Thyroid gland (tissue), 4 donors: ENCODE measurements around the gene NAV3. TPM values are rescaled to one million over a fixed set of nuclear protein-coding genes. Genes with fewer than 3 reads are reported as not detected.

Source experiments
- DNase-seq, 2 donors: peaks; one replicate each; pipeline ENCODE4 v3.0.0-alpha.2; 2019
- H3K27ac ChIP-seq, 3 donors: fragments of 200-600 bp; sonication (generic); 1 replicate in 2 of 3; 2 replicates in 1 of 3; pipeline ENCODE4 v1.5.1; 2016 to 2019; ENCODE audit warnings: mild to moderate bottlenecking in 1 of 3, moderate library complexity in 1 of 3
- H3K27me3 ChIP-seq: fragments of 200-600 bp; sonication (generic); one replicate; pipeline ENCODE4 v1.5.1; 2019
- H3K36me3 ChIP-seq, 2 donors: fragments of 200-600 bp; sonication (generic); one replicate each; pipeline ENCODE4 v1.5.1; 2016 to 2019
- H3K4me1 ChIP-seq, 2 donors: fragments of 200-600 bp; sonication (generic); one replicate each; pipeline ENCODE4 v1.5.1; 2017 to 2019
- H3K4me3 ChIP-seq, 3 donors: fragments of 200-600 bp; sonication (generic); replicated peaks in 1 of 3; 1 replicate in 2 of 3; 2 replicates in 1 of 3; pipeline ENCODE4 v1.5.1; 2016; ENCODE audit warnings: mild to moderate bottlenecking in 1 of 3
- H3K9me3 ChIP-seq: fragments of 200-600 bp; sonication (generic); one replicate; pipeline ENCODE4 v1.5.1; 2017
- POLR2A ChIP-seq, 2 donors: fragments of 450-650 bp; IDR thresholded peaks; one replicate each; pipeline ENCODE4 v1.6.1; 2017; ENCODE audit warnings: antibody characterized with exemption in 2 of 2, mild to moderate bottlenecking in 2 of 2, moderate library complexity in 1 of 2
- WGBS, 2 donors: methylation state at CpG; one replicate each; pipeline ENCODE4 v1.1.5; 2017; 5-methylcytosine and 5-hydroxymethylcytosine counted together
- intact Hi-C: fragments of 100-400 bp; cut with DNase I; formaldehyde crosslinking; loops from one replicate; pipeline ENCODE4 v1.15.1; 2023
- total RNA-seq, 4 donors: library from RNA; depleted of rRNA; stranded (reverse); fragments of >200 nt; gene quantifications; one replicate each; pipeline ENCODE4 v1.2.3, GENCODE V29; 2016
- TF ChIP-seq, protein P1 (sequence below), 6 experiments: fragments of 200-600 bp in 3 of 6; fragments of 450-650 bp in 3 of 6; sonication (generic) in 3 of 6; IDR thresholded peaks; one replicate each; pipeline ENCODE4 v1.5.1; 2016 to 2019; ENCODE audit warnings: antibody characterized with exemption in 6 of 6, mild to moderate bottlenecking in 2 of 6, inconsistent platforms in 1 of 6, moderate library complexity in 1 of 6

Gene NAV3
- total RNA-seq, 4 donors from 2014 or later, result 5.7 to 21.9 (median 7.6) TPM

DNA sequence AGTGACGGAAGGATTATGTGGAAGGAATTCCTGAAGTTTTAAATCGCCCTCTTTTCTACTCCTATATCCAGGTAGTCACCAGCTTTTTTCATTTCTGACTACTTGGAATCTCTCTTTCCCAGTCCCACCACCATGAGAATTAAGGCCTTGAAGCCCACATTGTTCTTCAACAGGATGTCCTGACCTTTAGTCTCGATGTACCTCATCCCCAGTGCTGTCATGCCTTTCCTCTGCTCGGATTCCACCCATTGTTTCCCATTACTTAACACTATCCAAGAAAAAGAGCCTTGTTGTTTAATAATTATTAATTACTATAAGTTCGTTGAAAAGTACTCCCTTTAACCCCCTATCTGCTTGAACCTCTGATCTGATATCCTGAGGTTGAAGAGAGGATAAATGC is 44.0 kb upstream of the NAV3 start:
- Histone ChIP-seq H3K4me1 (no peaks in the 10 kb centered on the region), H3K4me3 (no peak overlapping the region), H3K36me3 (no peaks in the 10 kb centered on the region), H3K27ac (no peak overlapping the region), H3K27me3 (no peaks in the 10 kb centered on the region), H3K9me3 (no peaks in the 10 kb centered on the region)
- no peak for TF ChIP-seq POLR2A (IDR thresholded peaks at IDR 0.05)
- TF ChIP-seq, protein P1, sequence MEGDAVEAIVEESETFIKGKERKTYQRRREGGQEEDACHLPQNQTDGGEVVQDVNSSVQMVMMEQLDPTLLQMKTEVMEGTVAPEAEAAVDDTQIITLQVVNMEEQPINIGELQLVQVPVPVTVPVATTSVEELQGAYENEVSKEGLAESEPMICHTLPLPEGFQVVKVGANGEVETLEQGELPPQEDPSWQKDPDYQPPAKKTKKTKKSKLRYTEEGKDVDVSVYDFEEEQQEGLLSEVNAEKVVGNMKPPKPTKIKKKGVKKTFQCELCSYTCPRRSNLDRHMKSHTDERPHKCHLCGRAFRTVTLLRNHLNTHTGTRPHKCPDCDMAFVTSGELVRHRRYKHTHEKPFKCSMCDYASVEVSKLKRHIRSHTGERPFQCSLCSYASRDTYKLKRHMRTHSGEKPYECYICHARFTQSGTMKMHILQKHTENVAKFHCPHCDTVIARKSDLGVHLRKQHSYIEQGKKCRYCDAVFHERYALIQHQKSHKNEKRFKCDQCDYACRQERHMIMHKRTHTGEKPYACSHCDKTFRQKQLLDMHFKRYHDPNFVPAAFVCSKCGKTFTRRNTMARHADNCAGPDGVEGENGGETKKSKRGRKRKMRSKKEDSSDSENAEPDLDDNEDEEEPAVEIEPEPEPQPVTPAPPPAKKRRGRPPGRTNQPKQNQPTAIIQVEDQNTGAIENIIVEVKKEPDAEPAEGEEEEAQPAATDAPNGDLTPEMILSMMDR (IDR thresholded peaks at IDR 0.05), result no peak
- intact Hi-C loops, result no loop called here
- WGBS, 2 donors, result 79 to 82% methylated on average over 5 of the region's 5 CpGs
- DNase-seq, result no peak

DNA sequence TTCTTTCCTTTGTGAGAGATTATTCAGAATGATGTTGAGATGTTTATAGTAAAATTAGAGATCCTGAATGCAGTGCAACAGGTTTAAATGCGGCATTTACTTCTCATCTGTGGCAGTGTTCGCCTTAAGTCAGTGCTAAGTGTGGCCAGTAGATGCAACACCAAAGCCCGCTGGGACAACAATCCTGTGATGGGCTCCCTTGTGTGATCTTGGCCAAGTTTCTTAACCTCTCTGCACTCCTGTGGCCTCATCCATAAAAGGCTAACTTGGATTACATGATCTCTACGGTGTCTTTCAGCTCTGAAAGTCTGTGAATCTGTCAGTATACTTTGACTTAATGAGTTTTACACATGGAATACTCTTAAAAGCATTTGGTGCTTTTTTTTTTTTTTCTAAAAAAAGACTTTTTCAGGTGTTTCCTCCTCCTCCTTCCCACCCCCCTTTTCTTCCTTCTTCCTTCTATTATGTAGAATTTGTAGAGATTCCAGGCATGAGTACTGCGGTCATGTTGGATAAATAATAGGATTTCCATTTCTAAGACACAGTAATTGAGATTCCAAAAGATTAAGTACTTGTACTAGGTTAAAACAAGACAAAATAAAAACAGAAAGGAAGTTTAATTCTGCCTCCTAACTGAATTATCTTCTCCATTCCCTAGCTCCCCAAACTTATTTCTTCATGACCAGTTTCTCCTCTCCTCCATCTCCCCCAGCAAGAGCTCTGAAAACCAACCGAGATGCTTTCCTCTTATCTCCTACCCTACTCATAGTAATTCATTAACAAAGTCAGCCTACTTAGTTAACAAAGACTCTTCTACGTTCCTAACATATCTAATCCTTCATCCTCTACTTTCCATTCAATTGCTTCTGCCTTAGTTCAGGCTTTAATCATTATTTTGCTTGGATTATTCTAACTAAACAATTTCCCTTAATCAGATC is 42.2 kb upstream of the NAV3 start:
- intact Hi-C loops, result no loop called here
- 61 to 66% methylated on average over 7 of the region's 7 CpGs for WGBS, 2 donors
- TF ChIP-seq, protein P1 (IDR thresholded peaks at IDR 0.05), result no peak
- TF ChIP-seq POLR2A (IDR thresholded peaks at IDR 0.05), result no peak
- Histone ChIP-seq H3K36me3 (no peaks in the 10 kb centered on the region), H3K4me1 (no peaks in the 10 kb centered on the region), H3K27ac (no peak overlapping the region), H3K9me3 (no peaks in the 10 kb centered on the region), H3K27me3 (no peaks in the 10 kb centered on the region), H3K4me3 (no peak overlapping the region)
- no peak for DNase-seq

DNA sequence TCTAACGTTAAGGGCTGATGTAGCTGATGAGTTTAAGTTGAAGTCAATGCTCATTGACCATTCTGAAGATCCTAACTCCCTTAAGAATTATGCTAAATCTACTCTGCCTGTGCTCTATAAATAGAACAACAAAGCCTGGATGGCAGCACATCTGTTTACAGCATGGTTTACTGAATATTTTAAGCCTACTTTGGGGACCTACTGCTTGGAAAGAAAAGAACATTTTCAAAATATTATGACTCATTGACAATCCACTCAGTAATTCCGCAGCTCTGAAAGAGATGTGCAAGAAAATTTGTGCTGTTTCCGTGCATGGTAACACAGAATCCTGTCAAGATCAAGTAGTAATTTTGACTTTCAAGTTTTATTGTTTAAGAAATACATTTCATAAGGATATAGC is 35.0 kb upstream of the NAV3 start:
- TF ChIP-seq POLR2A (IDR thresholded peaks at IDR 0.05), result no peak
- TF ChIP-seq, protein P1 (IDR thresholded peaks at IDR 0.05), result no peak
- H3K4me1 ChIP-seq, result no peaks in the 10 kb centered on the region
- H3K36me3 ChIP-seq, result no peaks in the 10 kb centered on the region
- H3K4me3 ChIP-seq, result no peak overlapping the region
- no peaks in the 10 kb centered on the region for H3K9me3 ChIP-seq
- DNase-seq, result no peak
- WGBS, 2 donors, result 80 to 87% methylated on average over 3 of the region's 3 CpGs
- no peak overlapping the region for H3K27ac ChIP-seq
- no peaks in the 10 kb centered on the region for H3K27me3 ChIP-seq
- intact Hi-C loops, result no loop called here

DNA sequence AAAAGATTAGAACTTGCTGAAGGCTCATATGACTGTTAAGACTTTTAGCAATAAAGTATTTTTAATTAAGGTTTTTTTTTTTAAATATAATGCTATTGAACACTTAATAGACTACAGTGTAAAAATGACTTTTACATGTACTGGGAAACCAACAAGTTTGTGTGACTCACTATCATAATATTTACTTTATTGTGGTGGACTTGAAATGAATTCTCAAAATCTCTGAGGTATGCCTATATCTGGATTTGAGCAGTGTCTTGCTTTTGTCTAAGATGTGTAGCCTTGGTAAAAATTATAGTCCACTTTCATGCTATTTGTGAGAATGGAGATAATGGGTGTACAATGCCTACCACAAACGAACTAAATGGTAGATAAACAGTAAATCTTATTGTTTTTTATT is 33.9 kb upstream of the NAV3 start:
- DNase-seq, result no peak
- Histone ChIP-seq H3K4me3 (no peak overlapping the region), H3K36me3 (no peaks in the 10 kb centered on the region), H3K27me3 (no peaks in the 10 kb centered on the region), H3K4me1 (no peaks in the 10 kb centered on the region), H3K9me3 (no peaks in the 10 kb centered on the region), H3K27ac (no peak overlapping the region)
- intact Hi-C loops, result no loop called here
- WGBS, 2 donors, result 84 to 87% methylated on average over 1 of the region's 1 CpG
- TF ChIP-seq, protein P1 (IDR thresholded peaks at IDR 0.05), result no peak
- no peak for TF ChIP-seq POLR2A (IDR thresholded peaks at IDR 0.05)

GRCh38 chr12:77800501-77800900 is 30.2 kb upstream of the NAV3 start:
- intact Hi-C loops, result no loop called here

More at GRCh38 chr12:77800501-77800900, 30.2 kb upstream of the NAV3 start:
- Histone ChIP-seq H3K27ac (no peak overlapping the region), H3K4me1 (no peaks in the 10 kb centered on the region), H3K4me3 (no peak overlapping the region), H3K27me3 (no peaks in the 10 kb centered on the region), H3K9me3 (no peaks in the 10 kb centered on the region), H3K36me3 (no peaks in the 10 kb centered on the region)
- 85 to 88% methylated on average over 2 of the region's 2 CpGs for WGBS, 2 donors
- no peak for TF ChIP-seq POLR2A (IDR thresholded peaks at IDR 0.05)
- TF ChIP-seq, protein P1 (IDR thresholded peaks at IDR 0.05), result no peak
- no peak for DNase-seq
